Raji (cell line): ENCODE measurements around the gene ADAM8.

ENCODE experiments used
- POLR2A ChIP-seq: IDR thresholded peaks from 2 replicates; pipeline ENCODE4 v1.6.1; 2011; ENCODE audit warnings: low read depth, low read length, control low read depth; ENCODE audit not compliant: insufficient read depth

Gene ADAM8

GRCh38 chr10:133292919-133293809, 16.5 kb upstream of the ADAM8 start:
- no peak for TF ChIP-seq POLR2A

- no peak for TF ChIP-seq POLR2A
Observed at GRCh38 chr10:133289761-133290160, 13.1 kb upstream of the ADAM8 start.

- no peak for TF ChIP-seq POLR2A
Observed at GRCh38 chr10:133287832-133288500, 11.3 kb upstream of the ADAM8 start.

GRCh38 chr10:133286366-133286765, 9.7 kb upstream of the ADAM8 start:
- TF ChIP-seq POLR2A = no peak

GRCh38 chr10:133285217-133285616, 8.5 kb upstream of the ADAM8 start:
- no peak for TF ChIP-seq POLR2A

- no peak for TF ChIP-seq POLR2A
Observed at GRCh38 chr10:133283931-133284330, 7.3 kb upstream of the ADAM8 start.

GRCh38 chr10:133282846-133283390, 6.2 kb upstream of the ADAM8 start:
- no peak for TF ChIP-seq POLR2A

GRCh38 chr10:133281628-133282372, 5.1 kb upstream of the ADAM8 start:
- no peak for TF ChIP-seq POLR2A

- no peak for TF ChIP-seq POLR2A
Observed at GRCh38 chr10:133281084-133281483, 4.4 kb upstream of the ADAM8 start.

- no peak for TF ChIP-seq POLR2A
Observed at GRCh38 chr10:133280391-133281059, 3.9 kb upstream of the ADAM8 start.

GRCh38 chr10:133279326-133280226, 2.9 kb upstream of the ADAM8 start:
- TF ChIP-seq POLR2A = no peak

GRCh38 chr10:133278577-133279265, 2.1 kb upstream of the ADAM8 start:
- no peak for TF ChIP-seq POLR2A

- no peak for TF ChIP-seq POLR2A
Observed at GRCh38 chr10:133277993-133278576, 1.4 kb upstream of the ADAM8 start.
